Epithelial cell of esophagus (primary cell): ENCODE measurements around the gene TSC22D3.

Source experiments
- DNase-seq: peaks from one replicate; pipeline ENCODE4 v3.0.0; 2010; ENCODE audit warnings: low read depth
- H3K4me3 ChIP-seq: 2 replicates; pipeline ENCODE4 v1.5.1; 2011; ENCODE audit warnings: mild to moderate bottlenecking, low read length, control low read depth
- CTCF ChIP-seq: IDR thresholded peaks from 2 replicates; pipeline ENCODE4 v1.5.1; 2011; ENCODE audit warnings: low read depth, mild to moderate bottlenecking, low read length, control low read depth, inconsistent platforms; ENCODE audit not compliant: insufficient read depth; ENCODE audit errors: missing control alignments

The TSC22D3 gene

GRCh38 chrX:107731831-107732502 lies 43.6 kb downstream of the TSC22D3 start:
- peak; percentile 54 for DNase-seq
- TF ChIP-seq CTCF = no peak

GRCh38 chrX:107730991-107731766 lies 44.4 kb downstream of the TSC22D3 start:
- TF ChIP-seq CTCF = no peak
- DNase-seq = no peak
- H3K4me3 ChIP-seq = no peak overlapping the region

More at GRCh38 chrX:107731831-107732502, 43.6 kb downstream of the TSC22D3 start:
- no peak overlapping the region for H3K4me3 ChIP-seq

GRCh38 chrX:107730298-107730655 lies 45.3 kb downstream of the TSC22D3 start:
- TF ChIP-seq CTCF = no peak
- no peak overlapping the region for H3K4me3 ChIP-seq
- no peak for DNase-seq

GRCh38 chrX:107729558-107730297 lies 45.9 kb downstream of the TSC22D3 start:
- no peak for TF ChIP-seq CTCF
- DNase-seq = peak; percentile 41
- H3K4me3 ChIP-seq = no peak overlapping the region

- TF ChIP-seq CTCF = no peak
- no peak overlapping the region for H3K4me3 ChIP-seq
- no peak for DNase-seq
These were observed 47.1 kb downstream of the TSC22D3 start for GRCh38 chrX:107728371-107729099.

- DNase-seq = no peak
- no peak overlapping the region for H3K4me3 ChIP-seq
- no peak for TF ChIP-seq CTCF
These were observed 48.6 kb downstream of the TSC22D3 start for GRCh38 chrX:107726816-107727534.
